GM19193 (cell line): Measurements from ENCODE around the gene LRRC14B.

ENCODE experiments used
- POLR2A ChIP-seq: IDR thresholded peaks from 4 replicates; pipeline ENCODE4 v1.6.1; 2011; ENCODE audit not compliant: insufficient read depth, insufficient read length; ENCODE audit errors: extremely low read depth

LRRC14B gene

DNA sequence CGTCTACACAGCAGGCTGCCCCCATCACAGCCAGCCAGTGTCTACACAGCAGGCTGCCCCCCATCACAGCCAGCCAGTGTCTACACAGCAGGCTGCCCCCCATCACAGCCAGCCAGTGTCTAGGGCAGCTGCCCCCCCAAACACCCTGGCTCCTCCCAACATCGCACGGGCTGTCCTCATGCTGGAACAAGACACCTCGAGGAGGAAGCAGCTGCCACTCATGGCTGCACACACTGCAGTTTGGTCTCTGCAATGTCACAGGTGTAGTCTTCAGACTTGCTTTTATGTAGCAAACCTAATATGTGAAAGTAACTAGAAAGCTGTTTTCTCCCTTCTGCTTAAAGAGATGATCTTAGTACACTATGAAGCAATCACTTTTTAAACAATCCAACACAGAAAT is 9.7 kb downstream of the LRRC14B start:
- TF ChIP-seq POLR2A, result no peak

DNA sequence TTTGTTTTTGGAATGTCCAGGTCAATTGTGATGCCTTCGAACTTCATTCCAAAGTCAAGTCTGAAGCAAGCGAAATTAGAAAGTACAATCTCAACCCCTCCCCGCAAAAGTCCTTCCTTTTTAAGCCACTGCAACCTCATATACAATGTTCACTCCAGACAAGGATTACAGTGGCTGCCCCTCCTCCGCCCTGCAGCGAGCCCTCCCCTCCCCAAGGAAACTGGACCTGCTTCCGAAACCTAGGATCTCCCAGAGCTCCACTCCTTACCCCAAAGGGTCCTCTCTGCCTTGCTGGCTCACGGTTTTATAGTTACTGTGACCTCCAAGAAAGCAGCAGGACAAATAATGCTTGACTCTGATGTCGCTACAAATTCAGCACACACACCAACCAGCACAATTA is 10.4 kb downstream of the LRRC14B start:
- no peak for TF ChIP-seq POLR2A

- TF ChIP-seq POLR2A, result no peak
These were observed 12.1 kb downstream of the LRRC14B start for GRCh38 chr5:203246-203930.

DNA sequence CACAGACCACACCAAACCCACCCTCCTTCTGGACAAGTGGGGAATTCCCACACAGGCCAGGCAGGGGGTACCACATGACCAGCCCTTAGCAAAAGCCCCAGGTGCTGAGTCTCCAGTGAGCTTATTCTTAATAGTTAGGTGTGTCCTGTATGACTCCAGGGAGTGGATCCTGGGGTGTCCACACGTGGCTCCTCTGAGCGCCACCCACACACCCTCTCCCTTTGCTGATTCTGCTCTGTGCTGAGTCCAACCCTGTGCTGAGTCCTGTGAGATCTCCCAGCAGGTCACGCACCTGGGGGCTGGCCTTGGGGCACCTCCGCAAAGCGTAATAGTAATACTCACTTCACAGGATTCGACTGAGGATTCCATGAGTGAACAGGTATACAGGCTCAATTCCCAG is 12.7 kb downstream of the LRRC14B start:
- TF ChIP-seq POLR2A, result no peak

DNA sequence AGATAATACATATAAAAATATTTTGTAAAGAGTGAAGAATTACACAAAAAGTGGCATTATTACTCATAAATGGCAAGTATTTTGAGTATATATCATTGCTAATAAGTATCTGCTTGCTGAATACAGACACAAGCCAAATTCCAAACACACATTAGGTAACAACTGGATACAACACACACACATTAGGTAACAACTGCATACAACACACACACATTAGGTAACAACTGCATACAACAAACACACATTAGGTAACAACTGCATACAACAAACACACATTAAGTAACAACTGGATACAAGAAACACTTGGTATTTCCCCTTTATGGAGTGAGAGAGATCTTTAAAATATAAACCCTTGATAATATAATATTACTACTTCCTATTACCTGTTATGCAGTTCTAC is 13.2 kb downstream of the LRRC14B start:
- TF ChIP-seq POLR2A, result no peak

GRCh38 chr5:204966-205670 is 13.8 kb downstream of the LRRC14B start:
- TF ChIP-seq POLR2A, result no peak

GRCh38 chr5:206406-206805 is 15.1 kb downstream of the LRRC14B start:
- TF ChIP-seq POLR2A, result no peak

DNA sequence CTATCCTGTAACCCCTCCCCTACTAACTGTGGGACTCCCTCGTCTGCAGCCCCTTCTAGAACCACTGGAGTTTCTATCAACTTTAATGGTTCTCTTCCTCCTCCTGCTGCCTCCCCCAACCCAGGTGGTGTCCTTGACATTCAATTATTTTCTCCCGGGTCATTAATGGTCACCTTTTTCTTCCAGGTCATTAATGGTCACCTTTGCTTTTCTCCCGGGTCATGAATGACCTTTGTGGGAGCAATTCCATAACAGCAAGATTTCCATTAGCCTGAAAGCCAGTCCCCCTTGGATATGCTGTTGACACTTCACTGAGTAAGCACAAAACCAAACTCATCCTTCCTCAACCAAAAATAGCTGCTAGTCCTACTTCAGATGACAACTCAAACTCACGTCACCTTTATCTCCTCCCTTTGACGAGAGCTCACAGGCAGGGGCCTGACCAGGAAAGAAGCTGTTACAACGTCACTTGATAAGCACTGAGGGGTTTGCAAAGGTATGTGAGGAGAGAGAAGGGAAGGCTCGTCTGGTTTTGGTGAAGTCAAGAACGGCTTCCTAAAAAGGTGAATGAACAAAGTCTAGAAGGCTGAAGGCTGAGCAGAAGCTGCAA is 15.7 kb downstream of the LRRC14B start:
- TF ChIP-seq POLR2A, result no peak

GRCh38 chr5:207599-207998 is 16.3 kb downstream of the LRRC14B start:
- no peak for TF ChIP-seq POLR2A

GRCh38 chr5:208449-209114 is 17.3 kb downstream of the LRRC14B start:
- no peak for TF ChIP-seq POLR2A

DNA sequence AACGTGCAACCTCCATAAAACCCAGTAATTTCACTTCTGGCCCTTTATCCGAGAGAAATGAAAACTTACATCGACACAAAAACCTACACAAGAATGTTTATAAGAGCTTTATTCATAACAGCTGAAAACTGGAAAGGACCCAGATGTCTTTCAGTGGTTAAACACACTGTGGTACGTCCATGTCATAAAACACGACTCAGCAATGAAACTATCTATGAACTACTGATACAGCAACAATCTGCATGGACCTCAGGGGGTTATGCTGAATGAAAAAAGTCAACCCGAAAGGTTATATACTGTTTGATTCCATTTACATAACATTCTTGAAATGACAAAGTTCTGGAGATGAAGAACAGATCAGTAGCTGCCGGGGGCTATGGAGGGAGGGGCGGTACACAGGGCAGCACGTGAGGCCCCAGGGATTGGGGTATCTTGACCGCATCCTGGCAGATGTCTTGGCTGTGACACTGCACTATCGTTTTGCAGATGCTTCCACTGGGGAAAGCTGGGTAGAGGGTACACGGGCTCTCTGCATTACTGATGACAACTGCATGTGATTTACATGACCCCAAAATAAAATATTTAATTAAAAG is 22.6 kb downstream of the LRRC14B start:
- no peak for TF ChIP-seq POLR2A

DNA sequence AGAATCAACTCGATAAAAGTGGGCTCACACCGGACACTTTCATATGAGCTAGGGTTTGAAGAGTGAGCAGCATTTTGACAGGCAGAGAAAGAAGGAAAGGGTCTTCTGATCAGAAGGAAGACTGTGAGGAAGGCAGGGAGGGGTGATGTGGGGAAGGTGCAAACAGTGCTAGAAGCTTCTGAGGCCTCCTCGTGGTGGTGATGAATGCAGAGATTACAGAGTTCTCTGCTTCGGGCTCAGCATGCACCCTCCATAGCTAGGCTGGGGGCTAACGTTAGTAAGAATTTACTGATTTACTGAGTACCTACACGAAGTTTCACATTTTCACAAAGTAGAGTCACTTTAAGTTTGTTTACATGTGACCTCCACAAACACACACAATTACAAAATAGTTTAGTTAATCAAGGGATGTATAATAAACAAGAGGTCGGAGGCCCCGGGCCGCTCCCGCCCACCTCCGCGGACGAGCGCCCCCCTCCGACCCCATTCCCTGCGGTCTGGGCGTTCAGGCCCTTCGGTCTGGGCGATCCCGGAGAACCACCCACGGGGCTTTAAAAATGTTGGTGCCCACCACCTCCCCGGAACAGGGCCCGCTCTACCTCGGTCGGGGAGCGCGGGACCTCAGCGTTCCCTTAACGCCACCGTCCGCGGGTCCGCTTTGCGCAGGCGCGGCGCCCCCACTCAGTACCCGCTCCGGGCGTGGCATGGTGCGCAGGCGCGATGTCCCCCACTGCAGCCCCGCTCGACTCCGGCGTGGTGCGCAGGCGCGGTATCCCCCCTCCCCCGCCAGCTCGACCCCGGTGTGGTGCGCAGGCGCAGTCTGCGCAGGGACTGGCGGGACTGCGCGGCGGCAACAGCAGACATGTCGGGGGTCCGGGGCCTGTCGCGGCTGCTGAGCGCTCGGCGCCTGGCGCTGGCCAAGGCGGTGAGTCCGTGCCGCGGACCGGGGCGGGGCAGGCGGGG is 26.5 kb downstream of the LRRC14B start, which contains the start of the genes CCDC127 and SDHA:
TSS of gene CCDC127 (minus strand) at position 660 of the 963 bp plus-strand sequence. CDS start 1,304 bp downstream, outside the sequence.
TSS of gene SDHA (plus strand) at position 827 of the 963 bp plus-strand sequence. CDS start at position 863, 36 bp downstream.
- peak; percentile 75 for TF ChIP-seq POLR2A

- TF ChIP-seq POLR2A, result no peak
These were observed 27.4 kb downstream of the LRRC14B start for GRCh38 chr5:218457-219291.
